HG03354 (cell line): ENCODE measurements around the gene RPL6.
"Not testable (repeated sequence)": the region's sequence is repeated elsewhere in the genome, so short reads cannot be mapped to it uniquely, and the experiment has no call there.

Experiments used
- ATAC-seq: cut with Tn5 transposase; IDR thresholded peaks from one replicate; pipeline ENCODE4 v1.9.1; 2021; ENCODE audit warnings: mild to moderate bottlenecking; ENCODE audit not compliant: unreplicated experiment, poor library complexity, severe bottlenecking

Gene RPL6

DNA sequence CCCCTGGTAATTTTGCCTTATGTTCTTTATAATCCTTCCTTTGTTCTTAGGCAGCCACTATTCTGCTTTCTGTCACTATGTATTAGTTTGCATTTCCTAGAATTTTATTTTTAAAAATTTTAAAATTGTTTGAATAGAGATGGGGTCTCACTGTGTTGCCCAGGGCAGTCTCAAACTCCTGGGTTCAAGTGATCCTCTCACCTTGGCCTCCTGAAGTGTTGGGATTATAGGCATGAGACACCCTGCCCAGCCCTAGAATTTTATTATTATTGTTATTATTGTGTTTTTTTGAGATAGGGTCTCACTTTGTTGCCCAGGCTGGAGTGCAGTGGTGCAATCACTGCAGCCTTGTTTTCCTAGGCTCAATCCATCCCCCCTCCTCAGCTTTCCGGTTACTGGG, 12.0 kb upstream of the RPL6 start:
- no peak for ATAC-seq

DNA sequence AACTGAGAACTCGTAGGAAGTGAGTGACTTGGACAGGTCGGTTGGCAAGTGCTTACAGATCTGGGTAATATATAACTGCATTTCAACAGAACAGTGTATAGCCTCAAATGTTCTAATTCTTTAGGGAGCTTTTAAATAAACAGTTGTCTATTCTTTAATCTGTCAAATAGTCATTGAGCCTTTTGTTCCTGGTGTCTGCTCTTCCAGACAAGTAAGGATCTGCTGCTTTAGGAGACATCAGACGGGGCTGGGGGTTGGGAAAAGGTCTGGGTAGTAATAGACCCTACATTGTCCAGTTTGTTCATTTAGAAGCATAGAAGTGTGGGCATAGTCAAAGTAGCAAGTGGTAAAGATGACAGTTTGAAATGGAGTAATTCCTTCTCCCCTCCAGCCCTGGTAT, 11.3 kb upstream of the RPL6 start:
- ATAC-seq: no peak

DNA sequence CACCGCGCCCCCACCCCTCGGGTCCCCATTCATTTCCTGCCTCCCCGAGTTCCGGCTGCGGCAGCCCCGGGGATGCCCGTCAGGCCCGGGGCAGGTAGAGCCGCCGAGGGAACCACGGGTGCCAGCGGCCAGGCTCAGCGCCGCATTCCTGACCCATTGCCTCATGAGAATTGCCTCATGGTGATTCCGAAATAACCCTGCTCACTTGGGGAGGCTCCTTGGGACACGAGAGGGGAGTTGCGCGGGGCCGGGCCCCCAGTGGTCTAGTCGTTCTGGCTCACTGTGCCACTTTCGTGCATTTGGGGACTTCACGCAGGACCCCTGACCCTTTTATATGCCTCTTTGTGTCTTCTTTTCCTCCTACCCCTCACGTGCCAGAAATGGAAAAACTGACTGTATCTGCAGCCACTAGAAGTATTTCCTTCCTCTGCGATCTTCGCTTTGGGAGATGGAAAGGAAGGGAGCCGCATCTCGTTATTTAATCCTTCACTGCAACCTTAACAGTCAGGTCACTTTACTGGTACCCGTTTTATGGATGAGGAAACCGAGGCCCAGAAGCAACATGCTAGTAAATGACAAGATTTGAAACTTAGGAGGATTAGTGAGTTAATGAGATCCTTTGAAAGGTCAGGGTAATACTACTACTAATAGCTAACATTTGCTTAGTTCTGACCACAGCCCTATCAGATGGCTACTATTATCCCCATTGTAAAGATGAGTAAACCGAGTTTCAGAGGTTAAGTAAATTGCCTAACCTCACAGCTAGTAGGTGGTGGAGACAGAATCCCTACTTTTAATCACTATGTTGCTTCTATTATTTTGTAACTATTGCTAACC, 10.1 kb upstream of the RPL6 start:
- peak; percentile 56 for ATAC-seq

- peak; percentile 82 for ATAC-seq
Measured at GRCh38 chr12:112418608-112419296, 9.3 kb upstream of the RPL6 start, which contains the start of gene PTPN11. TSS of gene PTPN11 (plus strand) at chr12:112418947. CDS start at chr12:112419112, 165 bp downstream.

GRCh38 chr12:112418273-112418607, 8.8 kb upstream of the RPL6 start:
- ATAC-seq: peak; percentile 2

DNA sequence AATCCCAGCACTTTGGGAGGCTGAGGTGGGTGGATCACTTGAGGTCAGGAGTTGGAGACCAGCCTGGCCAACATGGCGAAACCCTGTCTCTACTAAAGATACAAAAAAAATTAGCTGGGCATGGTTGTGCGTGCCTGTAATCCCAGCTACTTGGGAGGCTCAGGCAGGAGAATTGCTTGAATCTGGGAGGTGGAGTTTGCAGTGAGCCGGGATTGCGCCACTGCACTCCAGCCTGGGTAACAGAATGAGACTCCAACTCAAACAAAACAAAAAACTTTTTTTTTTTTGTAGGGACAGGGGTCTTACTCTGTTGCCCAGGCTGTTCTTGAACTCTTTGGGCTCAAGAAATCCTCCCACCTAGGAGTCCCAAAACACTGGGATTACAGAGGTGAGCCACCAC, 6.1 kb upstream of the RPL6 start:
- ATAC-seq: not testable (repeated sequence)

- no peak for ATAC-seq
Measured at GRCh38 chr12:112413855-112414625, 4.6 kb upstream of the RPL6 start.

- ATAC-seq: no peak
Measured at GRCh38 chr12:112409906-112410244, 470 bp upstream of the RPL6 start.

- no peak for ATAC-seq
Measured at GRCh38 chr12:112408621-112409020, 784 bp downstream of the RPL6 start.

- ATAC-seq: not testable (repeated sequence)
Measured at GRCh38 chr12:112407683-112408082, 1.7 kb downstream of the RPL6 start.

- no peak for ATAC-seq
Measured at GRCh38 chr12:112406519-112407488, 2.6 kb downstream of the RPL6 start.

DNA sequence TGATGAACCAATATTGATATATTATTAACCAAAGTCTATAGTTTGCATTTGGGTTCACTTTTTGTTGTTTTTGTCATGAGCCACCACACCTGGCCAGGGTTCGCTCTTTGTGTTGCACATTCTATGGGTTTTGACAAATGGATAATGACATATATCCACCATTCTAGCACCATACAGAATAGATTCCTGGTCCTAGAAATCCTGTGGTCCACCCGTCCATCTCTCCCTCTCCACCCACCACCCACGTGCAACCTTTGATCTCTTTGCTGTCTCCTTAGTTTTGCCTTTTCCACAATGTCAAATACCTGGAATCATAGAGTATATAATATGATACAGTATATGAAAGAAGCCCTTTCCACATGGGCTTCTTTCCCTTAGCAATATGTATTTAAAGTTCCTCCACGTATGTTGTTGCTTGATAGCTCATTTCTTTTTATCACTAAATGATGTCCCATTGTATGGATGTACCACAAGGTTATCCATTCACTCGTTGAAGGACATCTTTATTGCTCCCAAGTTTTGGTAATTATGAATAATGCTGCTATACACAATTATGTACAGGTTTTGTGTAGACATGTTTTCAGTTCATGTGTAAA, 7.4 kb downstream of the RPL6 start:
- ATAC-seq: no peak

DNA sequence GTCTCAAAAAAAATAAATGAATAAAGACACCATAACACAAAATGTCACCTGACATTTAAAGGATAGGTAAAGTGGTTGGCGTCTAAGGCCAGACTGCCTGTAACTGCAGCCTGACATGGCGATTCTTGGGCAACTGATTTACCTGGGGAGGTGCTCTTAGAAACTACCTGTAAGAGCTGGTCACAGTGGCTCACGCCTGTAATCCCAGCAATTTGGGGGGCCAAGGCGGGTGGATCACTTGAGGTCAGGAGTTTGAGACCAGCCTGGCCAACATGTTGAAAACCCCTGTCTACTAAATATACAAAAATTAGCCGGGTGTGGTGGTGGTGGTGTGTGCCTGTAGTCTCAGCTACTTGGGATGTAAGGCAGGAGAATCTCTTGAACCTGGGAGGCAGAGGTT, 8.4 kb downstream of the RPL6 start:
- no peak for ATAC-seq

DNA sequence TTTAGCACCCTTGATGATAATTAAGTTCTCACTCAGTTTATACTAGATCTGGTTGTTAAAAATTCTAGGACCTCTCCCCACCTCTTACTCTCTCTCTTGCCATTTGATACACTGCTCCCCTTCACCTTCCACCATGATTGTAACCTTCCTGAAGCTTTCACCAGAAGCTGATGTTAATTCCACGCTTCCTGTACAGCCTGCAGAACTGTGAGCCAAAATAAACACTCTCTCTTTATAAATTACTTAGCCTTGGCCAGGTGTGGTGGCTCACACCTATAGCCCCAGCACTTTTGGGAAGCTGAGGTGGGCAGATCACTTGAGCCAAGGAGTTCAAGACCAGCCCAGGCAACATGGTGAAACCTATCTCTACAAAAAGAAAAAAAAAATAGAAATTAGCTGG, 16.1 kb downstream of the RPL6 start:
- ATAC-seq: no peak

DNA sequence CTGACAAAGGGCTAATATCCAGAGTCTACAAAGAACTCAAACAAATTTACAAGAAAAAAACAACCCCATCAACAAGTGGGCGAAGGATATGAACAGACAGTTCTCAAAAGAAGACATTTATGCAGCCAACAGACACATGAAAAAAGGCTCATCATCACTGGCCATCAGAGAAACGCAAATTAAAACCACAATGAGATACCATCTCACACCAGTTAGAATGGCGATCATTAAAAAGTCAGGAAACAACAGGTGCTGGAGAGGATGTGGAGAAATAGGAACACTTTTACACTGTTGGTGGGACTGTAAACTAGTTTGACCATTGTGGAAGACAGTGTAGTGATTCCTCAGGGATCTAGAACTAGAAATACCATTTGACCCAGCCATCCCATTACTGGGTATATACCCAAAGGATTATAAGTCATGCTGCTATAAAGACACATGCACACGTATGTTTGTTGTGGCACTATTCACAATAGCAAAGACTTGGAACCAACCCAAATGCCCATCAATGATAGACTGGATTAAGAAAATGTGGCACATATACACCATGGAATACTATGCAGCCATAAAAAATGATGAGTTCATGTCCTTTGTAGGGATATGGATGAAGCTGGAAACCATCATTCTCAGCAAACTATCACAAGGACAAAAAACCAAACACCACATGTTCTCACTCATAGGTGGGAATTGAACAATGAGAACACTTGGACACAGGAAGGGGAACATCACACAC, 19.3 kb downstream of the RPL6 start:
- ATAC-seq: not testable (repeated sequence)

DNA sequence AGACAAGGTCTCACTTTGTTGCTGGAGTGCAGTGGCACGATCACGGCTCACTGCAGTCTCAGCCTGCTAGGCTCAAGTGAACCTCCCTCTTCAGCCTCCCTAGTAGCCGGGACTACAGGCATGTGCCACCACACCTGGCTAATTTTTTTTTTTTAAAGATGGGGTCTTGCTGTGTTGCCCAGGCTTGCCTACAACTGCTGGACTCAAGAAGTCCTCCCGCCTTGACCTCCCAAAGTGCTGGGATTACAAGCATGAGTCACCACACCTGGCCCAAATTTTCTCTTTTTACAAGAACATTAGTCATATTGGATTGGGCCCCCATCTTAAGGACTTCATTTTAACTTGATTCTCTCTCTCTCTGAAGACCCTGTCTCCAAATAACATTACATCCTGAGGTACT, 20.2 kb downstream of the RPL6 start:
- ATAC-seq: no peak

DNA sequence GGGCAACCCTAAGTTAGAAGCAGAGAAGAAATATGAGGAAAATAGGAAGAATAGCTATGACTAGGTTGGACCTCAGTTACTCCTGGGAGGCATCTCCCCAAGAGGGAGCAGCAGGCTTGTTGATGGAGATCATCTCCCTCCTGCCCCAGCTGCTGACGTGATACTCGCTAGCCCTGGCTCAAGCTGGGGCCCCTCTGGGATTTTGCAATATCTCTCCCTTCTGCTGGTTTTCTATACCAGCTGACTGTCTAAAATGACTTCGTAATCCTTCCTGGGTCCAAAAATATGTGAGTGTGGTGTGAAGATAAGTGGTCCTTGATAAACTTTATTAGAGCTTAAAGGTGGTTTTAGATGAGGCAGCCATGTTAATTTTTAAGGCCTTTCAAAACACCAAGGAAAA, 22.7 kb downstream of the RPL6 start:
- no peak for ATAC-seq

- no peak for ATAC-seq
Measured at GRCh38 chr12:112382866-112383265, 26.5 kb downstream of the RPL6 start.
